Muscle layer of colon (tissue), 2 donors: ENCODE results near the gene CALU.
A peak's percentile ranks its signal among the peaks of the same experiment; 100 is the strongest.

Experiments
- H3K27ac ChIP-seq: one replicate; pipeline ENCODE4 v1.7.0; 2013; ENCODE audit warnings: low read depth, mild to moderate bottlenecking, low read length, moderate library complexity
- H3K27me3 ChIP-seq, 2 donors: one replicate each; pipeline ENCODE4 v1.7.0; 2013; ENCODE audit warnings: low read length in 2 of 2, mild to moderate bottlenecking in 2 of 2; ENCODE audit not compliant: insufficient read depth in 2 of 2, control insufficient read depth in 1 of 2
- H3K36me3 ChIP-seq: one replicate; pipeline ENCODE4 v1.7.0; 2013; ENCODE audit warnings: mild to moderate bottlenecking, low read length; ENCODE audit not compliant: insufficient read depth
- H3K4me1 ChIP-seq: one replicate; pipeline ENCODE4 v1.7.0; 2013; ENCODE audit warnings: mild to moderate bottlenecking, low read length; ENCODE audit not compliant: insufficient read depth
- H3K4me3 ChIP-seq, 2 donors: one replicate each; pipeline ENCODE4 v1.7.0; 2013; ENCODE audit warnings: low read length in 2 of 2, low read depth in 1 of 2, mild to moderate bottlenecking in 1 of 2, moderate library complexity in 1 of 2
- H3K9ac ChIP-seq: one replicate; pipeline ENCODE4 v1.7.0; 2013; ENCODE audit warnings: low read length
- H3K9me3 ChIP-seq: one replicate; pipeline ENCODE4 v1.7.0; 2013; ENCODE audit warnings: mild to moderate bottlenecking, low read length
- donor health status: abdominal sarcoma.
- donor health status: Adenocarcinoma of cecum.

The CALU gene

GRCh38 chr7:128792471-128793180 is 53.5 kb downstream of the CALU start:
- no peaks in the 10 kb centered on the region for H3K9me3 ChIP-seq
- peak overlapping the region; percentile 20 to 21 for H3K4me3 ChIP-seq
- H3K9ac ChIP-seq: no peak overlapping the region
- no peaks in the 10 kb centered on the region for H3K27me3 ChIP-seq
- no peak overlapping the region for H3K27ac ChIP-seq
- no peaks in the 10 kb centered on the region for H3K36me3 ChIP-seq
- H3K4me1 ChIP-seq: peaks cover 21% of the 10 kb centered on the region

- Histone ChIP-seq H3K27me3 (no peaks in the 10 kb centered on the region), H3K27ac (no peak overlapping the region), H3K36me3 (no peaks in the 10 kb centered on the region), H3K4me3 (peak overlapping the region; percentile 20 to 21), H3K9me3 (no peaks in the 10 kb centered on the region), H3K4me1 (peaks cover 21% of the 10 kb centered on the region), H3K9ac (no peak overlapping the region)
These were observed 54.0 kb downstream of the CALU start for GRCh38 chr7:128793181-128793547.

- no peak overlapping the region for H3K4me3 ChIP-seq
- H3K9me3 ChIP-seq: no peaks in the 10 kb centered on the region
- peaks cover 21% of the 10 kb centered on the region for H3K4me1 ChIP-seq
- no peaks in the 10 kb centered on the region for H3K36me3 ChIP-seq
- H3K27me3 ChIP-seq: no peaks in the 10 kb centered on the region
- H3K27ac ChIP-seq: no peak overlapping the region
- H3K9ac ChIP-seq: no peak overlapping the region
These were observed 54.9 kb downstream of the CALU start for GRCh38 chr7:128794020-128794419.

- H3K4me3 ChIP-seq: no peak overlapping the region
- no peaks in the 10 kb centered on the region for H3K9me3 ChIP-seq
- no peak overlapping the region for H3K27ac ChIP-seq
- H3K36me3 ChIP-seq: no peaks in the 10 kb centered on the region
- H3K9ac ChIP-seq: no peak overlapping the region
- peaks cover 21% of the 10 kb centered on the region for H3K4me1 ChIP-seq
- H3K27me3 ChIP-seq: no peaks in the 10 kb centered on the region
These were observed 55.3 kb downstream of the CALU start for GRCh38 chr7:128794436-128794835.

- H3K27me3 ChIP-seq: no peaks in the 10 kb centered on the region
- no peak overlapping the region for H3K9ac ChIP-seq
- no peak overlapping the region for H3K27ac ChIP-seq
- H3K4me1 ChIP-seq: peaks cover 21% of the 10 kb centered on the region
- H3K4me3 ChIP-seq: no peak overlapping the region
- H3K9me3 ChIP-seq: no peaks in the 10 kb centered on the region
- H3K36me3 ChIP-seq: no peaks in the 10 kb centered on the region
These were observed 56.0 kb downstream of the CALU start for GRCh38 chr7:128795129-128795528.

- no peak overlapping the region for H3K4me3 ChIP-seq
- H3K9me3 ChIP-seq: no peaks in the 10 kb centered on the region
- no peaks in the 10 kb centered on the region for H3K27me3 ChIP-seq
- no peak overlapping the region for H3K9ac ChIP-seq
- H3K4me1 ChIP-seq: peaks cover 16% of the 10 kb centered on the region
- no peak overlapping the region for H3K27ac ChIP-seq
- no peaks in the 10 kb centered on the region for H3K36me3 ChIP-seq
These were observed 57.2 kb downstream of the CALU start for GRCh38 chr7:128796327-128796726.

- H3K9me3 ChIP-seq: no peaks in the 10 kb centered on the region
- no peak overlapping the region for H3K27ac ChIP-seq
- H3K4me3 ChIP-seq: no peak overlapping the region
- peaks cover 6% of the 10 kb centered on the region for H3K36me3 ChIP-seq
- no peak overlapping the region for H3K9ac ChIP-seq
- H3K27me3 ChIP-seq: no peaks in the 10 kb centered on the region
- no peaks in the 10 kb centered on the region for H3K4me1 ChIP-seq
These were observed 60.3 kb downstream of the CALU start for GRCh38 chr7:128799451-128799850.

GRCh38 chr7:128800567-128800966 is 61.4 kb downstream of the CALU start:
- Histone ChIP-seq H3K27ac (no peak overlapping the region), H3K4me3 (no peak overlapping the region), H3K27me3 (no peaks in the 10 kb centered on the region), H3K4me1 (no peaks in the 10 kb centered on the region), H3K36me3 (peaks cover 17% of the 10 kb centered on the region), H3K9ac (no peak overlapping the region), H3K9me3 (no peaks in the 10 kb centered on the region)

GRCh38 chr7:128801003-128801402 is 61.8 kb downstream of the CALU start:
- Histone ChIP-seq H3K4me3 (no peak overlapping the region), H3K9ac (no peak overlapping the region), H3K27me3 (no peaks in the 10 kb centered on the region), H3K9me3 (no peaks in the 10 kb centered on the region), H3K36me3 (peaks cover 21% of the 10 kb centered on the region), H3K4me1 (no peaks in the 10 kb centered on the region), H3K27ac (no peak overlapping the region)

- Histone ChIP-seq H3K27ac (no peak overlapping the region), H3K9me3 (no peaks in the 10 kb centered on the region), H3K36me3 (peaks cover 29% of the 10 kb centered on the region), H3K4me3 (no peak overlapping the region), H3K9ac (no peak overlapping the region), H3K27me3 (no peaks in the 10 kb centered on the region), H3K4me1 (no peaks in the 10 kb centered on the region)
These were observed 62.7 kb downstream of the CALU start for GRCh38 chr7:128801667-128802418.

- no peak overlapping the region for H3K4me3 ChIP-seq
- no peaks in the 10 kb centered on the region for H3K27me3 ChIP-seq
- H3K9ac ChIP-seq: no peak overlapping the region
- no peaks in the 10 kb centered on the region for H3K4me1 ChIP-seq
- H3K36me3 ChIP-seq: peaks cover 46% of the 10 kb centered on the region
- H3K9me3 ChIP-seq: no peaks in the 10 kb centered on the region
- no peak overlapping the region for H3K27ac ChIP-seq
These were observed 65.3 kb downstream of the CALU start for GRCh38 chr7:128804484-128804883.

- H3K27me3 ChIP-seq: no peaks in the 10 kb centered on the region
- H3K27ac ChIP-seq: no peak overlapping the region
- H3K4me3 ChIP-seq: no peak overlapping the region
- no peak overlapping the region for H3K9ac ChIP-seq
- no peaks in the 10 kb centered on the region for H3K9me3 ChIP-seq
- no peaks in the 10 kb centered on the region for H3K4me1 ChIP-seq
- peaks cover 46% of the 10 kb centered on the region for H3K36me3 ChIP-seq
These were observed 66.1 kb downstream of the CALU start for GRCh38 chr7:128805225-128805624.
